HUES64 (cell line): Measurements from ENCODE around the gene PDE8B.

Source experiments
- H3K27ac ChIP-seq: 2 replicates; pipeline ENCODE4 v1.7.0; 2013; ENCODE audit warnings: low read depth, low read length, inconsistent platforms
- H3K27me3 ChIP-seq: 2 replicates; pipeline ENCODE4 v1.6.1; 2013; ENCODE audit warnings: mild to moderate bottlenecking, low read length; ENCODE audit not compliant: insufficient read depth
- H3K36me3 ChIP-seq: 2 replicates; pipeline ENCODE4 v1.6.1; 2013; ENCODE audit warnings: mild to moderate bottlenecking, low read length; ENCODE audit not compliant: insufficient read depth
- H3K4me1 ChIP-seq: 2 replicates; pipeline ENCODE4 v1.6.1; 2013; ENCODE audit warnings: mild to moderate bottlenecking, low read length, moderate library complexity; ENCODE audit not compliant: insufficient read depth
- H3K4me3 ChIP-seq: 2 replicates; pipeline ENCODE4 v1.5.1; 2013; ENCODE audit warnings: mild to moderate bottlenecking, low read length, moderate library complexity
- H3K9ac ChIP-seq: 2 replicates; pipeline ENCODE4 v1.6.1; 2013; ENCODE audit warnings: mild to moderate bottlenecking, low read depth, low read length
- H3K9me3 ChIP-seq: 2 replicates; pipeline ENCODE4 v1.6.1; 2013; ENCODE audit warnings: low read depth, low read length; ENCODE audit not compliant: insufficient read depth
- WGBS: fragments of 150-250, 120-280 bp; methylation state at CpG from one replicate; pipeline ENCODE4 v1.1.7; 2013; ENCODE audit warnings: missing lambda C conversion rate; 5-methylcytosine and 5-hydroxymethylcytosine counted together

Gene PDE8B

DNA sequence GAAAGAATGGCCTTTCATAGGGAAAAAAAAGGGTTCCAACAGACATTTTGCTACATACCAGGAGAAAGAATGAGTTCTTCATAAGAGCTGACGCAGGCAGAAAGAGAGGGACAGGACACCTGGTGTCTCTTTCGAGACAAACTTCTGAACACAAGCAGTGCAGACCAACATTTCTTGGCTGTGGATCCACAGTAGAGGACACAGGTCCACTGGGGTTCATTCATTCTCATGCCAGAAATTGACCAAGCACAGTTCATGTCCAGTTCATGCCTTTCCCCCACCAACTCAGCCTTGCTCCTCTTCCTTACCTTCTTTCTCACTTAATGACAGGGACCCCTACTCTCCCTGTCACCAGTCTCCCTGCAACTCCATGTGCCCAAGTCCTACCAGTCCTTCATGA, 144.0 kb downstream of the PDE8B start:
- Histone ChIP-seq H3K36me3 (no peaks in the 10 kb centered on the region), H3K4me3 (no peak overlapping the region), H3K9me3 (no peaks in the 10 kb centered on the region), H3K27ac (no peak overlapping the region), H3K27me3 (no peaks in the 10 kb centered on the region), H3K4me1 (no peaks in the 10 kb centered on the region), H3K9ac (no peak overlapping the region)
- 93% methylated on average over 2 of the region's 2 CpGs for WGBS

DNA sequence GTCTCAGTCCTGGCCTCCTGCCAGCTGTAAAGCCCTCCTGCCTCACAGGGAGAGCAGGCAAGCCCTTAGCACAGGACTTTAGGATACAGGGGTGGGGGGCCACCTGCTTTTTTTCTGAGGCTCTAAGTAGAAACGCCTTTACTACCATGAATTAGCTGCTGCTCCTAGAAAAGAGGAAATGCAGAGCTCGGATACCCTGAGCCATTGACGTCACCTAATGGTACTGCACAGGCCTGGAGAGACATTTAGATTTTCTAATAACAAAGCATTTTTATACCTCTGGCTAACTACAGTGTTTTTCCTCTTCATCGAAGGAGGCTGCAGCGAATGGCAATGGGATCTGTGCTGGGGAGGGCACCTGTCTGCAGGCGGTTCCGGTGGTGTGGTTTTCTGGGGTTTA, 144.6 kb downstream of the PDE8B start:
- H3K4me1 ChIP-seq = no peaks in the 10 kb centered on the region
- H3K9me3 ChIP-seq = no peaks in the 10 kb centered on the region
- no peak overlapping the region for H3K4me3 ChIP-seq
- H3K9ac ChIP-seq = no peak overlapping the region
- no peaks in the 10 kb centered on the region for H3K36me3 ChIP-seq
- 94% methylated on average over 7 of the region's 7 CpGs for WGBS
- no peaks in the 10 kb centered on the region for H3K27me3 ChIP-seq
- no peak overlapping the region for H3K27ac ChIP-seq

DNA sequence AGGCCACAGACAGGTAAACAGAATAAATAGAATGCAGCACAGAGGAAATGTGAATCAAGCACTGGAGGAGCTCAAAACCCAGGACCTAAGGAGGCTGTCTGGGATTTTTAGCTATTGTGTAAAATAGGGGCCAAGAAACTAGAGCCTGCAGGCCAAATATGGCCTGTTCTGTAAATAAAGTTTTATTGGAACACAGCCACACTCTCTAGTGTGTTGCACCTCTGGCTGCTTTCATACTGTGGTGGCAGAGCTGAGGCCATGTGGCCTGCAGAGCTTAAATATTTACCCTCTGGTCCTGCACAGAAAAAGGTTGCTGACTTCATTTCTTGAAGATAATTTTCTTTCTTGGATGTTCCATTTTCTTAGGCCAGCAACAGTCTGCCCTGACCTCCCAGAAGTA, 145.3 kb downstream of the PDE8B start:
- Histone ChIP-seq H3K9ac (no peak overlapping the region), H3K36me3 (no peaks in the 10 kb centered on the region), H3K4me3 (no peak overlapping the region), H3K4me1 (no peaks in the 10 kb centered on the region), H3K9me3 (no peaks in the 10 kb centered on the region), H3K27me3 (no peaks in the 10 kb centered on the region), H3K27ac (no peak overlapping the region)

DNA sequence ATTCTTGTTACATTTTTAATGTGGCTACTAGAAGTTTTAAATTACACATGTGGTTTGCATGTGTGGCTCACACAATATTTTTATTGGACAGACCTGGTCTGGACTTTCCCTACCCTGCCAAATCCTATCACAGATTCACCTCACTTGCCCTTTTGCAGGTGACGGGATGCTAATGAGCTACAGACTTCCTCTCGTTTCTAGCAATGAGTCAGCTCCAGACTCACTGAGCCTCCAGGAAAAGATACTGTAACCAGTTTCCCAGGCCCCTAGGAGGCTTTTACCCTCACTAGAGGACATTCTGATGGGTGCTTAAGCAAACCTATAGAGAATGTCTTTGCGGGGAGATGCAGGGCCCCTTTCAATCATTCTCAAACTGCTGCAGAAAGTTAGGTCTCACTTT, 146.3 kb downstream of the PDE8B start:
- no peaks in the 10 kb centered on the region for H3K27me3 ChIP-seq
- H3K27ac ChIP-seq = no peak overlapping the region
- no peaks in the 10 kb centered on the region for H3K36me3 ChIP-seq
- no peak overlapping the region for H3K4me3 ChIP-seq
- H3K4me1 ChIP-seq = no peaks in the 10 kb centered on the region
- H3K9me3 ChIP-seq = no peaks in the 10 kb centered on the region
- 78% methylated on average over 3 of the region's 3 CpGs for WGBS
- no peak overlapping the region for H3K9ac ChIP-seq

DNA sequence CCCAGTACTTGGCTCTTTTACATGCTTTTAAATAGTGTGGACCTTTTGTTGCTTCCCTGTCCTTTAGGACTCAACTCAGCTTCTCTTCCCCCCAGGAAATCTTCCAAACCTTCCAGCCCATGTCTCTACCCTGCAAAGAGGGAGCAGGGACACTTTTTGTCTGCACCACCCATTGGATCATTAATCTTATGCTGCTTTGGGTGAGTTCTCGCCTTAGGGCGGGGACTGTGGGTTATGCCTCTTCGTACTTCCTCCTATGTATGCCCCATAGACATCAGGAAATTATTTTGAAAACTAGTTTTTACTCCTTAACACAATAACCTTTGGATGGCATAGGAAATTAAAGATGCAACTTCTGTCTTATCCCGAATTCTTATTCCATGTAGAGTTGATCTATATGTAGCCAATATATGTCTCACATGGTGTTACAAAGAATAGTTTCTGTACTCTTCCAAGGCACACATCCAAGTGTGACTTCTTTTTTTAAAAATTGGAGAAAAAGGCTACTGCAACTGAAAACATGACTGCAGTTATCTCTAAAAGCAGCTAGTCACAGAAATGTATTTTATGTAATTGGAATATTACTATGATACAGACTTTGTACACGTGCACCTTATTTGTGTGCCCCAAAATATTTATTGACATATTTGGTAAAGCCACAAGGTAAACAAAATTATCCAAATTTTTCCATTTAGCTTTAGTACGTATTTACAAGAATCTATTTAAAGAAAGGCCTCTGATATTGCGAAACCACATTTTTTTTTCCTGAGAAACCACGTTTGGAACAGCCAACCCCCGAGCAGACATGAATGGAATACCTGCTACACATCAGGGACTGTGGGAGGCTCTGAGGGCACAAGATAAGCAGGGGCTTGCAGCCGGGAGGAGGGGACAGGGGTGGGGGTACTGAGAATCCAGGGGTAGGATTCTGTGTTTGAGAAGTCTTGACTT, 148.1 kb downstream of the PDE8B start:
- Histone ChIP-seq H3K27me3 (no peaks in the 10 kb centered on the region), H3K36me3 (no peaks in the 10 kb centered on the region), H3K9me3 (no peaks in the 10 kb centered on the region), H3K9ac (no peak overlapping the region), H3K4me1 (no peaks in the 10 kb centered on the region), H3K4me3 (no peak overlapping the region), H3K27ac (no peak overlapping the region)
- 93% methylated on average over 8 of the region's 10 CpGs for WGBS

DNA sequence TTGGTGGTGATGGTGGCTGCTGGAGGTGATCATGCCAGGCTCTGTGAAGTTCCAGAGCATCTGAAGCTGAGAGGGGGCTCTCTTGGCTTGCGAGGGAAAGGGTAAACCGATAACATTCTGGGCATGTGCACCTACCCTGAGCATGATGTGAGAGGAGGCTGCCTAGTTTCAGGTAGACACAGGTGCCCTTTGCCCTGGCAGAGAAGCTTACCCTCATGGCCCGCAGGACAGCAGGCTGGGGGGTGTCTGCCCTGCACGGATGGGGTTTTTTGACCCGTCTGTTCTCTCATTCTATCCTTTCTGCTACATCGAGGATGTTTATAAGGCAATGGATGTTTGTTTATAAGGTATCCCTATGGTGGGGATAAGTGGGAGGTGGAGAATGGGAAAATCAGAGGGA, 148.8 kb downstream of the PDE8B start:
- no peaks in the 10 kb centered on the region for H3K4me1 ChIP-seq
- H3K4me3 ChIP-seq = no peak overlapping the region
- no peaks in the 10 kb centered on the region for H3K9me3 ChIP-seq
- no peak overlapping the region for H3K9ac ChIP-seq
- H3K27ac ChIP-seq = no peak overlapping the region
- H3K36me3 ChIP-seq = no peaks in the 10 kb centered on the region
- H3K27me3 ChIP-seq = no peaks in the 10 kb centered on the region
- WGBS = 81% methylated on average over 6 of the region's 6 CpGs

DNA sequence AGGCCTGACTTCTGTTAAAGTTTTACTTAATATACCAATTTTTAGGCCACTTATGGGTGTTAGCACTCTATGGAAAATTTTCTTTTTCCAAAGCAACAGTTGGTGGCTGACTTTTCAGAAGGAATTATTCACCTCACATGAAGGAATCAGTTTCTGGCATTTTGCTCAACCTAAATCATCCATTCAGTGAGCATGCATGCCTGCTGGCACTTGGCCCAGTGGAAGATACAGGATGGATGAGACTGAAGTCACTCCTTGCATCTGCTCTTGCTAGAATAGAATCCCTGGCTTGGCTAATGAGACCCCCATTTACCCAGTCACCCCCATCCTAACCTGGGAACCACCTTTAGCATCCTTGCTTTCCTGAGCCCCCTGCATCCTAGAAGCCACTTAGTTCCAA, 149.9 kb downstream of the PDE8B start:
- Histone ChIP-seq H3K27me3 (no peaks in the 10 kb centered on the region), H3K4me1 (no peaks in the 10 kb centered on the region), H3K9me3 (no peaks in the 10 kb centered on the region), H3K9ac (no peak overlapping the region), H3K4me3 (no peak overlapping the region), H3K27ac (no peak overlapping the region), H3K36me3 (no peaks in the 10 kb centered on the region)

DNA sequence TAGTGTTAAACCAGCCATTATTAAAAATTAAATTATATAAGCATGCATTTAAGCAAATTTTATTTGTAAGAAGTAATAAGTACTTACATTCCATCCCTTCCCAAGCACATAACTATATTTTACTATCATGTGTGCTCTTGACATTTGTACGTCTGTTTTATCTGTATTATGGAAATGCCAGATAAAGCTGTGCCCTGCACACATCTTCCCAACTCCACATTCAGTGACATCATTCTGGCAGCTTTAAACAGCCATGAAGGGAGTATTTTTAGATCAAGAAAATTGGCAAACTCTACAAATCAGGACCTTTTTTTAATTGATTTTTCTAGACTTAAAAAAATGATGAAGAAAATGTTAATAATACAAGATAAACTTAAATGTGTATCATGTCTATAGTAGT, 150.5 kb downstream of the PDE8B start:
- H3K27ac ChIP-seq = no peak overlapping the region
- no CpG with 5 or more reads among the region's 1 CpG for WGBS
- H3K4me3 ChIP-seq = no peak overlapping the region
- H3K9ac ChIP-seq = no peak overlapping the region
- H3K4me1 ChIP-seq = no peaks in the 10 kb centered on the region
- H3K27me3 ChIP-seq = no peaks in the 10 kb centered on the region
- no peaks in the 10 kb centered on the region for H3K9me3 ChIP-seq
- no peaks in the 10 kb centered on the region for H3K36me3 ChIP-seq

DNA sequence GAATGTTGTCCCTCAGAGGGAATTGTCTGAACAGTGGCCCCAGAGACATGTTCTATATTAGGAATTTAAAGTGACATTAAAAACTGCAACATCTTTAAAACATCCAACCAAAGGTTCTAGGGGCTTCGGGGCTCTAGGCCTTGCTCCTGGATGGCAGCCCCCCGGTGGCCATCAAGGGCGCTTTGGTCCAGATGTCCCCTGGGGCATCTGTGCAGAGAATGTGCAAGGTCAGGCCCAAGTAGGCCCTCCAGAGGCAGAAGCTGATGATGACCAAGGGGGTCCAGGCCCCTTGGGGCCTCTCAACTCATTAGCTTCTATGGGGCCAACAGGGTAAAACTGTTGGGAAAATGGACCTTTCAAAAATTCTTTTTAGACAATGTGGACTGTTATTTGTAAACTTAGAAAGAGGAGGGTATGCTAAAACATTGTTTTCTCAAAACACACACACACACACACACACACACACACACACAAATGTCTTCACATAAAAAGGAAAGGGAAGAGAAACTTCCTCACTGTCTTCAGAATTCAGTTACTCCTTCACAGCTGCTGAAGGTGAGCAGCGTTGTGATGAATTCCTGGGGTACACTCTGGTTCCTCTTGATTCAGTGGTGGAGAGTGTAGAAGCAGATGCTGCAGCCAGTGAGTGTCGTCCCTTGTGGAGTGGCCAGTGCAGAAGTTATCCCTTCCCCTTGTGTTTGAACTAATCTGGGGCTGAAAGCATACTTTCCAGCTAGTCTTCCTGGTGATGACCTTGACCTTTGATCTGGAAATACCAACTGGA, 156.4 kb downstream of the PDE8B start:
- Histone ChIP-seq H3K9ac (no peak overlapping the region), H3K9me3 (no peaks in the 10 kb centered on the region), H3K36me3 (no peaks in the 10 kb centered on the region), H3K4me3 (no peak overlapping the region), H3K27me3 (no peaks in the 10 kb centered on the region), H3K27ac (no peak overlapping the region), H3K4me1 (no peaks in the 10 kb centered on the region)
- 93% methylated on average over 5 of the region's 5 CpGs for WGBS

DNA sequence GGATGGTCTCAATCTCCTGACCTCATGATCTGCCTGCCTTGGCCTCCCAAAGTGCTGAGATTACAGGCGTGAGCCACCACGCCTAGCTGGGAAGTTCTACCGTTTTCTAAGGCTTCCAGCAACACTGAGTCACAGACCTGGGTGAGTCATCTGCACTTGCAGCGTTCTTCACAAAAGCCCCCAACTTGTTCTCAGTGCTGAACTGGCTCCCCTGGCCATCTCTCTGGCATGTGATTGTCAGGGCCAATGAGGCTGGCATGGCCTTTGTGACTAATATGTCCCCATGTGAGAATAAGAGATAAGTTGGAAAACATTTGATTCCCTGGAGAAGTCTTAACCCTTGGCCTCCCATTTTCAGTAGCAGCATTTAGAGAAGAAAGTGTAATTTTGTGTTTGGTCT, 157.3 kb downstream of the PDE8B start:
- Histone ChIP-seq H3K9ac (no peak overlapping the region), H3K36me3 (no peaks in the 10 kb centered on the region), H3K27me3 (no peaks in the 10 kb centered on the region), H3K9me3 (no peaks in the 10 kb centered on the region), H3K4me1 (no peaks in the 10 kb centered on the region), H3K27ac (no peak overlapping the region), H3K4me3 (no peak overlapping the region)
- WGBS = 89% methylated on average over 4 of the region's 4 CpGs

DNA sequence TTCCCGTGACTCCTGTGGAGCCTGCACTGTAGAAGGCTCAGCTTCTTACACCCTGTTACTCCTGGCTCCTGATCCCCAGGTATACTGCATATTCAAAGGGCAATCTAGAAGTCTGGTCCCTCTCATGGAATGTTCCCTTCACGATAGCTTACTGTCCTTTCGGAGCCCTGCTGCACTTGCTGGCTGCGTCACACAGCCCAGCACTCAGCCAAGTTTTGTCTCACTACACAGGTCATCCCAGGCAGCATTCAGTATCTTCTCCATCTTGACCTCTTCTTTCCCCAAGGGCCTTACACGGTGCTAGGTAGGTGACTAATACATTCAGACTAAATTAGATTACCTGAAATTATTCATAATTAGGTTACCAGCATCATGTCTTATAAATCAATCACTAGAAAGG, 157.9 kb downstream of the PDE8B start:
- H3K36me3 ChIP-seq = no peaks in the 10 kb centered on the region
- no peaks in the 10 kb centered on the region for H3K27me3 ChIP-seq
- no peaks in the 10 kb centered on the region for H3K9me3 ChIP-seq
- H3K4me3 ChIP-seq = no peak overlapping the region
- 89% methylated on average over 4 of the region's 5 CpGs for WGBS
- no peak overlapping the region for H3K9ac ChIP-seq
- H3K4me1 ChIP-seq = no peaks in the 10 kb centered on the region
- H3K27ac ChIP-seq = no peak overlapping the region
